SK-N-SH (cell line): Measurements from ENCODE around the gene SPTBN1.

Source experiments
- EP300 ChIP-seq, 2 experiments: IDR thresholded peaks; 2 replicates each; pipeline versions ENCODE4 v1.4.0 to v1.6.1; 2012; ENCODE audit warnings: borderline replicate concordance in 1 of 2, low read depth in 1 of 2, low read length in 1 of 2
- EZH2phosphoT487 ChIP-seq: fragments of 200-600 bp; sonication (generic); IDR thresholded peaks from 2 replicates; pipeline ENCODE4 v1.6.1; 2017; ENCODE audit warnings: low read depth, mixed run types, mild to moderate bottlenecking, antibody characterized with exemption, moderate library complexity, borderline replicate concordance
- GATA2 ChIP-seq: sonication (generic); formaldehyde crosslinking; IDR thresholded peaks from 2 replicates; pipeline ENCODE4 v1.5.0; 2020; ENCODE audit warnings: mild to moderate bottlenecking, missing genetic modification reagents
- NRF1 ChIP-seq: IDR thresholded peaks from 2 replicates; pipeline ENCODE4 v1.6.1; 2012; ENCODE audit warnings: low read depth, mild to moderate bottlenecking, low read length
- SMC3 ChIP-seq: IDR thresholded peaks from 2 replicates; pipeline ENCODE4 v1.6.1; 2012; ENCODE audit warnings: low read depth, low read length, improper control_type of control experiment
- TCF12 ChIP-seq: IDR thresholded peaks from 2 replicates; pipeline ENCODE4 v1.4.0; 2012
- TF ChIP-seq, protein P1 (sequence below): fragments of 200-600 bp; sonication (generic); IDR thresholded peaks from 2 replicates; pipeline ENCODE4 v1.6.1; 2017; ENCODE audit warnings: antibody characterized with exemption, mild to moderate bottlenecking, moderate library complexity
- TF ChIP-seq, protein P2 (sequence below): IDR thresholded peaks from 2 replicates; pipeline ENCODE4 v1.4.0; 2012; ENCODE audit warnings: low read depth, borderline replicate concordance

DNA sequence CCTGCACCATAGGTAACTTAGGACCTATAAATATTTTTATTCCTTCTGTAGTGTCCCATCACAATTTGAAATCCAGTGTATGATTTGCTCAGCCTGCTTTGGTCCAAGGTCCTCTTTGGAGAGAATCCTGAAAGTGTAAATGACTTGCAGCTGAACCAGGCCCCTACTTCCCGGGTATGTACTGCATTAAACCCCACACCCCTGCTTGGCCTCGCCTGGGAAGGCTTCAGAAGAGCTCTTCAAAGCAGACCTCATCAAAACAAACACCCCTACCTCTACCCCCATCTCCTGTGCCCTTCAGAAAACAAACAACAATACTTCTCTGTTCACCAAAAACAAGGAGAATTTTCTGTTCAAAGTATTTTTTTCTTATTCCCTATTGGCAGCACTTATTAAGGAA is 9.5 kb upstream of the SPTBN1 start:
- no peak for TF ChIP-seq SMC3
- TF ChIP-seq, protein P1, sequence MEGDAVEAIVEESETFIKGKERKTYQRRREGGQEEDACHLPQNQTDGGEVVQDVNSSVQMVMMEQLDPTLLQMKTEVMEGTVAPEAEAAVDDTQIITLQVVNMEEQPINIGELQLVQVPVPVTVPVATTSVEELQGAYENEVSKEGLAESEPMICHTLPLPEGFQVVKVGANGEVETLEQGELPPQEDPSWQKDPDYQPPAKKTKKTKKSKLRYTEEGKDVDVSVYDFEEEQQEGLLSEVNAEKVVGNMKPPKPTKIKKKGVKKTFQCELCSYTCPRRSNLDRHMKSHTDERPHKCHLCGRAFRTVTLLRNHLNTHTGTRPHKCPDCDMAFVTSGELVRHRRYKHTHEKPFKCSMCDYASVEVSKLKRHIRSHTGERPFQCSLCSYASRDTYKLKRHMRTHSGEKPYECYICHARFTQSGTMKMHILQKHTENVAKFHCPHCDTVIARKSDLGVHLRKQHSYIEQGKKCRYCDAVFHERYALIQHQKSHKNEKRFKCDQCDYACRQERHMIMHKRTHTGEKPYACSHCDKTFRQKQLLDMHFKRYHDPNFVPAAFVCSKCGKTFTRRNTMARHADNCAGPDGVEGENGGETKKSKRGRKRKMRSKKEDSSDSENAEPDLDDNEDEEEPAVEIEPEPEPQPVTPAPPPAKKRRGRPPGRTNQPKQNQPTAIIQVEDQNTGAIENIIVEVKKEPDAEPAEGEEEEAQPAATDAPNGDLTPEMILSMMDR, result no peak
- no peak for TF ChIP-seq GATA2
- TF ChIP-seq EP300 (IDR thresholded peaks at IDR 0.05; ENCODE audit: borderline replicate concordance in 1 of 2, low read depth in 1 of 2, low read length in 1 of 2), result no peak
- TF ChIP-seq TCF12, result no peak
- no peak for TF ChIP-seq NRF1
- no peak for TF ChIP-seq EZH2phosphoT487
- TF ChIP-seq, protein P2, sequence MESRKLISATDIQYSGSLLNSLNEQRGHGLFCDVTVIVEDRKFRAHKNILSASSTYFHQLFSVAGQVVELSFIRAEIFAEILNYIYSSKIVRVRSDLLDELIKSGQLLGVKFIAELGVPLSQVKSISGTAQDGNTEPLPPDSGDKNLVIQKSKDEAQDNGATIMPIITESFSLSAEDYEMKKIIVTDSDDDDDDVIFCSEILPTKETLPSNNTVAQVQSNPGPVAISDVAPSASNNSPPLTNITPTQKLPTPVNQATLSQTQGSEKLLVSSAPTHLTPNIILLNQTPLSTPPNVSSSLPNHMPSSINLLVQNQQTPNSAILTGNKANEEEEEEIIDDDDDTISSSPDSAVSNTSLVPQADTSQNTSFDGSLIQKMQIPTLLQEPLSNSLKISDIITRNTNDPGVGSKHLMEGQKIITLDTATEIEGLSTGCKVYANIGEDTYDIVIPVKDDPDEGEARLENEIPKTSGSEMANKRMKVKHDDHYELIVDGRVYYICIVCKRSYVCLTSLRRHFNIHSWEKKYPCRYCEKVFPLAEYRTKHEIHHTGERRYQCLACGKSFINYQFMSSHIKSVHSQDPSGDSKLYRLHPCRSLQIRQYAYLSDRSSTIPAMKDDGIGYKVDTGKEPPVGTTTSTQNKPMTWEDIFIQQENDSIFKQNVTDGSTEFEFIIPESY, result no peak
